ENCODE data around the gene MROH8. TPM values are rescaled to one million over a fixed set of nuclear protein-coding genes. Genes with fewer than 3 reads are reported as not detected.

Gene MROH8
- total and polyA plus RNA-seq, 8 donors, result 0.43 to 6.4 (median 1.8) TPM; not detected in 1

GRCh38 chr20:37166867-37167266 is 12.5 kb downstream of the MROH8 start:
- Histone ChIP-seq H3K9me3 (no peaks in the 10 kb centered on the region), H3K27ac (no peak overlapping the region), H3K4me1 (no peaks in the 10 kb centered on the region), H3K27me3 (no peaks in the 10 kb centered on the region), H3K36me3 (peaks cover 0 to 21% (median 7%) of the 10 kb centered on the region in 4 donors), H3K4me3 (no peak overlapping the region)
- TF ChIP-seq EP300 (IDR thresholded peaks at IDR 0.05) (no peak), CTCF (IDR thresholded peaks at IDR 0.05) (no peak)
- WGBS, 5 donors, result 96 to 98% (median 97%) methylated on average over 5 of the region's 5 CpGs
- no peak for DNase-seq
- intact Hi-C loops (cut with DNase I; ENCODE audit: low total_unique reads), result no loop called here

- intact Hi-C loops (cut with DNase I; ENCODE audit: low total_unique reads), result no loop called here
- 79 to 100% (median 100%) methylated on average over 1 of the region's 1 CpG for WGBS, 5 donors
Measured at GRCh38 chr20:37165031-37165430, 14.3 kb downstream of the MROH8 start.

GRCh38 chr20:37163832-37164554 is 15.4 kb downstream of the MROH8 start:
- Histone ChIP-seq H3K4me1 (no peaks in the 10 kb centered on the region), H3K4me3 (no peak overlapping the region), H3K27me3 (no peaks in the 10 kb centered on the region), H3K36me3 (peaks cover 0 to 21% (median 7%) of the 10 kb centered on the region in 4 donors), H3K9me3 (no peaks in the 10 kb centered on the region), H3K27ac (no peak overlapping the region)
- no peak for DNase-seq
- intact Hi-C loops (cut with DNase I; ENCODE audit: low total_unique reads), result no loop called here
- 91 to 96% (median 93%) methylated on average over 4 of the region's 4 CpGs for WGBS, 5 donors
- no peak for TF ChIP-seq POLR2A (IDR thresholded peaks at IDR 0.05)
- no peak for TF ChIP-seq CTCF (IDR thresholded peaks at IDR 0.05)
- TF ChIP-seq POLR2AphosphoS5 (IDR thresholded peaks at IDR 0.05), result no peak
- no peak for TF ChIP-seq EP300 (IDR thresholded peaks at IDR 0.05)

More at GRCh38 chr20:37165031-37165430, 14.3 kb downstream of the MROH8 start:
- TF ChIP-seq CTCF (IDR thresholded peaks at IDR 0.05), result no peak
- no peaks in the 10 kb centered on the region for H3K27me3 ChIP-seq
- H3K27ac ChIP-seq, result no peak overlapping the region
- H3K9me3 ChIP-seq, result no peaks in the 10 kb centered on the region
- peaks cover 0 to 21% (median 7%) of the 10 kb centered on the region in 4 donors for H3K36me3 ChIP-seq
- no peak for DNase-seq
- H3K4me3 ChIP-seq, result no peak overlapping the region
- no peaks in the 10 kb centered on the region for H3K4me1 ChIP-seq

DNA sequence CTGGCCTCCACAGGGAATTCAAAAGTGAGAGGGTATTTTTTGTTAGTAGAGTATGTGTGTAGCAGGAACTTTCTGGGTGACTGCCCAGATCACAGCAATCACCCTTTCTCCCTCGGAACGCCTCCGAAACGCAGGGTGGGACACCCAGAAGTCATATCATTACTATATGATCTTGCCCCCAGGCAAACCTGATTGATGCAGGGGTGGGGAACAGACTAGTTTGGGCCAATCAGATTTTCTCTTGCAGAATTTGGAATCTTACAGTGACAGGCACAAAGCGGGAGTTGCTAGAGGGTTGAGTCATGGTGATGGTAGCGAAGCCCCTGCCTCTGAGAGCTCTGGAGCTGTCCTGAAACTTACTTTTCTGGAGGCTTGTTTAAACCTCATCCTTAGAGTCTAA is 16.7 kb downstream of the MROH8 start:
- no peaks in the 10 kb centered on the region for H3K4me1 ChIP-seq
- DNase-seq, result no peak
- H3K27me3 ChIP-seq, result no peaks in the 10 kb centered on the region
- intact Hi-C loops (cut with DNase I; ENCODE audit: low total_unique reads), result no loop called here
- no peak overlapping the region for H3K27ac ChIP-seq
- H3K9me3 ChIP-seq, result no peaks in the 10 kb centered on the region
- WGBS, 5 donors, result 64 to 86% (median 75%) methylated on average over 6 of the region's 6 CpGs
- peaks cover 0 to 15% (median 5%) of the 10 kb centered on the region in 4 donors for H3K36me3 ChIP-seq
- H3K4me3 ChIP-seq, result no peak overlapping the region
- TF ChIP-seq POLR2A (IDR thresholded peaks at IDR 0.05), result no peak
- TF ChIP-seq CTCF (IDR thresholded peaks at IDR 0.05), result no peak
- TF ChIP-seq POLR2AphosphoS5 (IDR thresholded peaks at IDR 0.05), result no peak
- TF ChIP-seq EP300 (IDR thresholded peaks at IDR 0.05), result no peak
